Eye (tissue), 1 donor: ENCODE results near the gene CHRNA4.

Source experiments
- DNase-seq: peaks from one replicate; pipeline ENCODE4 v3.0.0-alpha.2; 2015

CHRNA4 gene

GRCh38 chr20:63360850-63361518, at the start of gene CHRNA4:
TSS of gene CHRNA4 (minus strand) at chr20:63361349. CDS start at chr20:63361165, 184 bp downstream.
- peak; percentile 63 for DNase-seq

DNA sequence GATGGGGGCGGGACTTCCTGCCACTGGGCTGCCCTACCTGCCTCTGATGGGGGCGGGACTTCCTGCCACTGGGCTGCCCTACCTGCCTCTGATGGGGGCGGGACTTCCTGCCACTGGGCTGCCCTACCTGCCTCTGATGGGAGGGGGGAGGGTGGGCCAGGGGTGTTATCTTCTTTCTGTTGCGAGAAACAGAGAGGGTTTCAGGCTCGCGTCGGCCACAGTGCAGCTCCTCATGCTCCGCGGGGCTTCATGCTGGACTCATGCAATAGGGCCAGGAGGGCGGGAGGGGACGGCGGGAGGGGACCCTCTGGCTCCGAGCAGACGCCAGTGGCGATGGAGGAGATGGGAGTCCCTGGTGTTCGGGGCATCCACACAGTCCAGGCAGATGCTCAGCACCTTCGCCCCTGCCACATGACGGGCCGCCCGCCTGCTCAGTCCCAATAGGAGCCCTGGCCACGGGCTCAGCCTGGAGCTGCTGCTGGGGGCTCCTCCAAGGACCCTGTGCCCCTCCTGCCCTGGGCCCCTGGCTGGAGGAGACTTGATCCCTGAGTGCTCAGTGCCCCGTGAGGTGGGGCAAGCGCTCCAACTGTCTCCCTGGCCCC, 48.8 kb upstream of the CHRNA4 start:
- DNase-seq: no peak

DNA sequence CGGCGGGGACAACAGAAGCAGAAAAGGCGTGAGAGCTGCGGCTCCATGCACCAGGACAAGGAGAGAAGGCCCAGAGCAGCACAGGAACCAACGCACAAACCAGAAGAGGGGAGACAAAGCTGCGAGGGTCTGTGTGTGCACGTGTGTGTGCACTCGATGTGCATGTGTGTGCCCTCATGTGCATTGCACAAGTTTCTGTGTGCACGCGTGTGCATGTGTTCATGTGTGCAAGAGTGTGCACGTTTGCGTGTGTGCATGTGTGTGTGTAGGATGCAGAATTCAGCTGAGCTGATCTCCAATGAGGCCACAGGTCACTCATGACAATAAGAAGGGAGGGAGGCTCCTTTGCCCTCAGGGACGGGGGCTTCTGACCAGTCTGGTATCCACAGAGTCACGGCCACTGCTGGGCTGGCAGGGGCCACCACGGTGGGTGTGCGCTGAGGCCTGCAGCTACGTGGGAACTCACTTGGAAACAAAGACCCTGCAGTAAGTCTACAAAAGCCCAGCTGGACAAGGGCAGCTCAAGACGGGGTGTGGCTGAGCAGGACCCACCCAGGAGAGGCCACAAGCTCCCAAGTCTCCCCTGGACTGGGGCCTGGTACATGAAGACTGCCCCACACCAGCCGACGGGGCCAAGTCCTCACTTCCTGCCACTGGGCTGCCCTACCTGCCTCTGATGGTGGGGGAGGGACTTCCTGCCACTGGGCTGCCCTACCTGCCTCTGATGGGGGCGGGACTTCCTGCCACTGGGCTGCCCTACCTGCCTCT, 48.1 kb upstream of the CHRNA4 start:
- no peak for DNase-seq

DNA sequence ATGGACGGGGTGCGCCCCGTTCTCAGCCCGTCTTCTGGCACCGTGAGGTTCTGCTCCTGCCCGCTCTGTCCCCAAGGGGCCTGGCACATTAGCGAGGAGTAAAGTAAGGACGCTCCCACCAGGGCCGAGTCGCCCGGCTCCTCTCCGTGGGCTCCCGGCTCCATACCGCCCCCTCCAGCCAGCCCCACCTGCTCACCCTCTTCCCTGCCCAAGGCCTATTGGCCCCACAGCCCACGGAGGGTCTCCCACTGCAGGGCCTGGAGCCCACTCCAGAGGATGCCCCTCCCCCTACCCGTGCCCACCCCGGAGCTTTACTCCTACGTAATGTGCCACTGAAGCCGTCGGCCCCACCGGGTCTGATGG, 47.5 kb upstream of the CHRNA4 start:
- DNase-seq: no peak

GRCh38 chr20:63407928-63408683, 47.0 kb upstream of the CHRNA4 start:
- DNase-seq: no peak

GRCh38 chr20:63406617-63407245, 45.6 kb upstream of the CHRNA4 start:
- DNase-seq: no peak

- no peak for DNase-seq
These were observed 44.9 kb upstream of the CHRNA4 start for GRCh38 chr20:63406011-63406410.

DNA sequence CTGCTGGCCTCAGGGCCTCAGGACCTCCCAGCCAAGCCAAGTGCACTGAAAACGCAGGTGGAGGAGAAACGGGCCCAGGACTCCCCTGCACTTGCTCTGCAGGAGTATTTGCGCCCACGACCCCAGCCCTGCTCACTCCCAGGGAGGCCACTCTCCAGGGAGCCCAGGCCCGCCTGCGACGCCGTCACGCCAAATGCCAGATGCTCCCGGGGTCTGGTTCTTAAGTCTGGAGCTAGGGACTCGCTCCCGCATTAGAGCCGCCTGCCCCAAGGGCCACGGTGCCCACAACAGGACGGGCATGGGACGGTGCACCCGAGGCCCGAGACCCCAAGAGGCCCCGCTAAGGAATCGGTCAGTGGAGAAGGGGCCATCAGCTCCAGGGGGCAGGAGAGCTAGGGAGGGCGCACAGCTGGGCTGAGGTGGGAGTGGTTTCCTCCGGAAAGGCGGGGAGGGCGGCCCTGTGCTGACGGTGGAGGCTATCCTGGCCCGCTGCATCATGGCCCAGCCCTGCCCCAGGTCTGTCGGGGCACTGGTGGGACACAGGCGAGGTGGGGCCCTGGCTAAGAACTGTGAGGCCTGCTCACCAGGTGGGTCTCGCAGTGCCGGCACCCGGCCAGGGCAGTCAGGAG, 44.1 kb upstream of the CHRNA4 start:
- no peak for DNase-seq

- no peak for DNase-seq
These were observed 43.3 kb upstream of the CHRNA4 start for GRCh38 chr20:63404129-63405085.

GRCh38 chr20:63403403-63404105, 42.4 kb upstream of the CHRNA4 start:
- DNase-seq: no peak

DNA sequence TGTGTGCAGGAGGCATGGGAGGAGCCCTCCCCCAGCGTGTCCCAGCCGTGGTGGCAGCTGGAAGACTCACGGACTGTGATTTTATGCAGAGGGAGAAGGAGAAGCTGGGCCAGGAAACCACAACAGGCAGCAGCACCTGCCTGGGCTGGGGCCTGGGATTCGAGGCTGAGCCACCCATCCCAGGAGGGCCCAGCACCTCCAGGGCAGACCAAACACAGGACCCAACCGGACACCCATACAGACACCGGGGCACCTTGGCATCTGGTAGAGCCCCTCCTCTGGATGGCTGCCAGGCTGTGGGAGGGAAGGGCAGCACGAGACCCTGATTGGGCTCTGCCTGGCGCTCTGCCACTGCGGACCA, 41.7 kb upstream of the CHRNA4 start:
- no peak for DNase-seq

DNA sequence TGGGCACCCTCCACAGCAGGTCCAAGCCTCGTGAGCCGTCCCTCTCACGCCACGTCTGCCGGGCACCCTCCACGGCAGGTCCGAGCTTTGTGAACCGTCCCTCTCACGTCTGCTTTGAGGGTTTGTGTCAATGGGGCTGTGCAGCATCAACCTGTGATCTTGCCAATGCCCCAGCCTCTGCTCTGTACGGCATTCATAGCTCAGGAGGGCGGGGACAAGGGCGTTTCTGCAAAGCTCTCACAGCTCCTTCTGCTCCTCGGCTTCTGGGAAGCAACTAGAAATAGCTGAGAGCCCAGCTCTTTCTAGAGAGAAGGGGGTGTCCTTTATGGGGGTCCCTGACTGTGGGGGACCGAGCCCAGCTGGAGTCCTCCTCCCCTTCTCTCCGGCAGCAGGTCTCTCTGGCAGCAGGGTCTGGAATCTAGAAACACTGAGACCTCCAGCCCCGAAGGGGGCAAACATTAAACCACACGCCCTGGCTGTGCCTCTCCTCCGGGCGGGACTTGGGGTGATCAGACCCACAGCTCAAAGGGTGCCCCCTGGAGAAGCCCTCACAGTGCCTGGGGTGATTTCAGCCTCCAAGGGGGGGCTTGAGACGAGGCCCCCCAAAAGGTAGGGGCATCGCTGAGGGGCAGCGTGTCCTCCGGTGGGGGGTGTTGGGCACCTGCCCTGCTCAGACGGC, 41.2 kb upstream of the CHRNA4 start:
- no peak for DNase-seq

DNA sequence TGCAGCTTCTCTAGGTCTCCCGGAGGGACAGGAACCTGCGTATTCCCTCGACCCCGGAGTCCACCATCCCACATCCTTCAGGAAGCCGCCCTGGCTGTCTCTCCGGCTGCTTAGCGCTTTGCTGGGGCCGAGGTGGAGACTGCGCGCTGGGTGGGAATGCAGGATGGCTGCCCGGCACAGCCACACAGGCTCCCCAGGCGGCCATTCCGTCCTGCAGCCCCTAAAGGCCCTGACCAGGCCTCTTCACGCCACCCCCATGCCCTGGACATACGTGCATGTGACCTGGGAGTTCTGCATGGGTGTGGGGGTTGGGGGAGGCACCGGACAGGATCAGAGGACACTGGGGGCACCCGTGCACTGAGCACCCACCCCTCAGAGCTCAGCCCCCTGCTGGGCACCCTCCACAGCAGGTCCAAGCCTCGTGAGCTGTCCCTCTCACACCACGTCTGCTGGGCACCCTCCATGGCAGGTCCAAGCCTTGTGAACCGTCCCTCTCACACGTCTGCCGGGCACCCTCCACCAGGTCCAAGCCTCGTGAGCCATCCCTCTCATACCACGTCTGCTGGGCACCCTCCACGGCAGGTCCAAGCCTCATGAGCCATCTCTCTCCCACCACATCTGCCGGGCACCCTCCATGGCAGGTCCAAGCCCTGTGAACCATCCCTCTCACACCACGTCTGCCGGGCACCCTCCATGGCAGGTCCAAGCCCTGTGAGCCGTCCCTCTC, 40.4 kb upstream of the CHRNA4 start:
- DNase-seq: no peak

GRCh38 chr20:63400486-63401210, 39.5 kb upstream of the CHRNA4 start:
- no peak for DNase-seq

DNA sequence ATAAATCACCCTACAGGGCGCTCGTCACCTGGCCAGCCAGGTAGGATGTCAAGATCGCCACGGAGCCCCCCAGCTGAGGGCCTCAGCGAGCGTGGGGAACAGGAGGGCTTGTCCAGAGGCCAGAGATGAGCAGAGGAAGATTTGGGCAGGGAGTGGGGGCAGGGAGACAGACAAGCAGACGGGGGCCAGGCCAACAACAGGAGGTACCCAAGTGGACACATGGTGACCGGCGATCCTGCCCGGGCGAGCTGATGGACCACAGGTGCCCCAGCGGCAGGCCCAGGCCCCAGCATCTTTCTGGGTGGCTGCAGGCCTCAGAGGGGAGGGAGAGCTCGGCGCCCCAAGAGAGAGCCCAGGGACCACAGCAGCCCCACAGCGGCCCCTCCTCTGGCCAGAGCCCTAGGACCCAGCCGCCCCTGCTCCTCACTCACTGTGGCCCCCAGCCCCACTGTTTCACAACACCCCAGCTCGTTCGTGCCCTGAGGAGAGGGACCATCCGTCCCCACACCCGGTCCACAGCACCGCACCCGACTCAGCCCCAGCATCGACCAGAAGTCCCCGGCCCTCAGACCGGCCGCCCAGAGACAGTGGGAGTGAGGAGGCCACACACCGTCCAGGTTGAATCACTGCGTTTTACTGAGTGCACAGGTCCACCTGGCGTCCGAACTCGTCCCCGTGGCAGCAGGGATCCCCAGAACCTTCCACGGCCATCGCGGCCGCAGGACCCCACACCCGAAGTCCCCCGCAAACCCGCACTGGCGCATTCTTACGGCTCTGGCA, 38.6 kb upstream of the CHRNA4 start:
- DNase-seq: no peak

DNA sequence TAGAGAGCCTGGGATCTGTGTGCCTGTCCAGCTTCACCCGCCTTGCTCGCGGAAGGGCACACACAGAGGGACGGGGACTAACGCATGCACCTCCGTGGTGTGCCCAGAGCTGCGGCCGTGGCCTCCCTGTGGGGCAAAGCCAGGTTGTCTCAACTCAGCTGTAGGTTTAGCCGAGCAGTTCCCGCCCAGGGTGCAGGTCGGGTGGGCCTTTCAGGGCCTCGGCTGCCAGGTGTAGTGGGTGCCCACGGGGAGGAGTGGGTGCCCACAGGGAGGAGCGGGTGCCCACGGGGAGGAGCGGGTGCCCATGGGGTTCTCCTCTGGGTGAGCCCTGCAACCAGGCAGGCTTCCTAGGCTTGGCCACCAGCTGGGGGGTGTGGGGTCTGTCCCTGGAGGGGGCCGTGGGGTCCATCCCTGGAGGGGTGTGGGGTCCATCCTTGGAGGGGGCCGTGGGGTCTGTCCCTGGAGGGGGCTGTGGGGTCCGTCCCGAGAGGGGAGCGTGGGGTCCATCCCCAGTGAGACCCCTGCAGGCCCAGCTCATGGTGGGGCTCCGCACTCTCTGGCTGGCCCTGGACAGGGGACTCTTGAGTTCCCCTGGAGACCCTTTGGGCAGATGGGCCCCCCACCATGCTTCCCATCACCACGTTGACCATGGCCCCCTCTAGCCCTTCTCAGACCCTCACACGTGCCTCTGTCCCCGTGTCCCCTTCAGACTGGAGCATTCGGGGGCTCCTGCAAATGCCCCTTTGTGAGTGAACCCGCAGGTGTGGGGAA, 37.8 kb upstream of the CHRNA4 start:
- DNase-seq: no peak

DNA sequence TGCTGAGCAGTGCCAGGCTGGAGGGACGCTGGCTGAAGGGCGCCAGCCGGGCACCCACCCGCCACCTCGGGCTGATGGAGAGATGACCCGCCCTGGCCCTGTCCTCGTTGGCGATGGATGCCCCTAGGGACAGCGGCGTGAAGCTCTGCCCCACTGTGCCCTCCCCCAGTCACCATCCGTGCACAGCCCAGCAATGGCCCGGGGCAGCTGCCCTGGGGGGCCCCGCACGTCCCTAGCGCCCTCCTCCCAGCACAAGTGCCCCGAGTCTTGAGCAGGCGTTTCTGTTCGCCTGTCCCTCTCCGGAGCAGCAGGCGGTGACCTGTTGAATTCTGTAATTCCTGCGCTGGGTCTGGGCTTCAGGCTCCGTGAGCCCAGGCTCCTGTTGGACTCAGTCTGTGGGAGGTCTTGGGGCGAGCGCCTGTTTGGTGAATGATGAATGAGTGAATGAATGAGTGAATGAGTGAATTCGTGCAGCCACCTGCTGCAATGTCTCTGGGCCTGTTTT, 36.8 kb upstream of the CHRNA4 start:
- no peak for DNase-seq
